ENCODE measurements around the gene LILRB5.
A peak's percentile ranks its signal among the peaks of the same experiment; 100 is the strongest.
"Not testable (repeated sequence)": the region's sequence is repeated elsewhere in the genome, so short reads cannot be mapped to it uniquely, and the experiment has no call there.

LILRB5 gene

GRCh38 chr19:54240372-54241336 lies 16.4 kb downstream of the LILRB5 start:
- DNase-seq, result not testable (repeated sequence)

DNA sequence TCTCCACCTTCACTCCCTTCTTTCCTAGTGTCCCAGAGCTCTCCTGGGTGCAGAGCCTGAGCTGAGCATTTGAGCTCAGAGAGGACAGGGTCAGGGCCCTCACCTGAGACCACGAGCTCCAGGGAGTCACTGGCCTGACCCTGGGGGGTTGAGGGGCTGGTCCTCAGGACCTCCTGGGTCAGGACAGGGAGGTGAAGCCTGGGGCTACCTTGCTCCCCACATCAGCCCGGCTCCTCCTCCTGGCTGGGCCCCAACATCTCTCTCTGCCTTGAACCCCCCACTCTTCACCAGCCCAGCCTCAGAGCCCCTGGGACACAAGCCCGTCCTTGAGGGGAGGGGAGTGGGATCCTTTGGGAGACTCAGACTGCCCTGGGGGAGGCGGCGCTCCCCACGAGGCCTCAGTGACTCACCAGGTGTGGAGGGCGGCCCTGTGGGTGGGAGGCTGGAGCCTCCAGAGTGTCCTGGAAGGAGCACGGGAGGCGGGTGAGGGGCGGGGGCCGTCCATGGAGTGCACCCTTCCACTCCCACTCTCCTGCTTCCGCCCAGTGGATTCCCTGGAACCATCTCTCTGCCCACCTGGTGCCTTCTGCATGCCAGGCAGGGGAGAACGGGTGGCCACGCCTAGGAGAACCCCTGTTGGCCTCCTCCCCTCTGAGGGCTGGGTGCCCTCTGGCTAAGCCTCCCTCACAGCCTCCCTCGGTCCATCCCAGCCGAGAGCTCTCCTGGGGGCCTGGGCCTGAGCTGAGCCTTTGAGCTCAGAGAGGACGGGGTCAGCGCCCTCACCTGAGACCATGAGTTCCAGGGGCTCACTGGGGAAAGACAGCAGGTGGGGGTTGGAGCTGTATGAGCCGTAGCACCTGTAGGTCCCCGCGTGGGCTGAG lies 17.3 kb downstream of the LILRB5 start:
- DNase-seq, result not testable (repeated sequence)

DNA sequence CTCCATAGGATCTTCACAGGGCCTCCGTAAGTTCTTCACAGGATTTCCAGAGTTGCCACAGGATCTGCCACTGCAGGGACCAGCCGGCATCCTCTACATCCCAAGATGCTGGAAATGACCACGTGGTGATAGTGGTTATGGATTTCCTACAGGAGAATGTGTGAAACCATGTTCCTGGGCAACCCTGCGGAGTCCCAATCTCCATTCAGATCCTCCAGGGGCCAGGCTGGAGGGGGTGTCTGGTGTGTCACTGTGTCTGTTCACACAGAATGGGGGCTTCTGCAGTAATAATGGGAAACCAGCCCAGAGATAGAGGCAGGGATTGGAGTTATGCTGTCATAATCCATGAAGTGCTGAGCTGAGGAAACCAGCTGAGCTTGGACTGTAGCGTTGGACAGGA lies 23.1 kb downstream of the LILRB5 start:
- no peak for DNase-seq

GRCh38 chr19:54231077-54231931 lies 25.8 kb downstream of the LILRB5 start:
- peak; percentile 80 for DNase-seq

GRCh38 chr19:54230031-54230430 lies 27.0 kb downstream of the LILRB5 start:
- DNase-seq, result no peak

DNA sequence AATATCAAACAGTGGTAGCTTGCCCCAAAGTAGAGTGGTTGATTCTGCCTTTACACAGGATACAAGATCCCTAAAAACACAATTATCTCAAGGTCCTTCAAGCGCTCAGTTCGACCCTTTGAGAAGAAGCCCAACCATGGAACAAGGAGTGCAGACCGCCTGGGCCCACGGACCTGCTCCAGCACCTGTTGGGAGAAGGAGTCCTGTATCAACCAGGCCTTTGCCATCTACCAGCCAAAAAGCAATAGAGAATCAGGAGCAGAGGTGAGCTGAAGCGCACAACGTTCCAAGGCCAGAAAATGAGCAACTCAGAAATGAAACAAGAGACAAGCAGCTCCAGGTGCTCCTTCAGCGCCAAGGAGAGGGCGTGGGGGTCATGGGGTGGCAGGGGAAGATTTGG lies 27.9 kb downstream of the LILRB5 start:
- no peak for DNase-seq

DNA sequence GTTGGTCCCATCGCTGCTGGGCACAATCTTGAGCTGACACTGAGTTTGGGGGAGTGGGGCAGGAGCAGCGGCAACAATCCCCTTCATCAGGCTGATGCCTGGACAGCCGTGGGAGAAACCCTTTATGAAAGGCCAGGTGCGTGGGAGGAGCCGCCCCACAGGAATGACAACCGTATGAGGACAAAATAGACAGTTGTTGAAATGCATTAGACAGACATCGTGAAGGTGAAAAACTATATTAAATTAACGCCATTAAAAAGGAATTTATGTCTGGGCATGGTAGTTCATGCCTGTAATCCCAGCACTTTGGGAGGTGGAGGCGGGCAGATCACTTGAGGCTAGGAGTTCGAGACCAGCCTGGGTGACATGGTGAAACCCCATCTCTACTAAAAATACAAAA lies 32.5 kb downstream of the LILRB5 start:
- not testable (repeated sequence) for DNase-seq

- not testable (repeated sequence) for DNase-seq
These were observed 33.2 kb downstream of the LILRB5 start for GRCh38 chr19:54223937-54224281.

- not testable (repeated sequence) for DNase-seq
These were observed 33.7 kb downstream of the LILRB5 start for GRCh38 chr19:54223277-54223936.

DNA sequence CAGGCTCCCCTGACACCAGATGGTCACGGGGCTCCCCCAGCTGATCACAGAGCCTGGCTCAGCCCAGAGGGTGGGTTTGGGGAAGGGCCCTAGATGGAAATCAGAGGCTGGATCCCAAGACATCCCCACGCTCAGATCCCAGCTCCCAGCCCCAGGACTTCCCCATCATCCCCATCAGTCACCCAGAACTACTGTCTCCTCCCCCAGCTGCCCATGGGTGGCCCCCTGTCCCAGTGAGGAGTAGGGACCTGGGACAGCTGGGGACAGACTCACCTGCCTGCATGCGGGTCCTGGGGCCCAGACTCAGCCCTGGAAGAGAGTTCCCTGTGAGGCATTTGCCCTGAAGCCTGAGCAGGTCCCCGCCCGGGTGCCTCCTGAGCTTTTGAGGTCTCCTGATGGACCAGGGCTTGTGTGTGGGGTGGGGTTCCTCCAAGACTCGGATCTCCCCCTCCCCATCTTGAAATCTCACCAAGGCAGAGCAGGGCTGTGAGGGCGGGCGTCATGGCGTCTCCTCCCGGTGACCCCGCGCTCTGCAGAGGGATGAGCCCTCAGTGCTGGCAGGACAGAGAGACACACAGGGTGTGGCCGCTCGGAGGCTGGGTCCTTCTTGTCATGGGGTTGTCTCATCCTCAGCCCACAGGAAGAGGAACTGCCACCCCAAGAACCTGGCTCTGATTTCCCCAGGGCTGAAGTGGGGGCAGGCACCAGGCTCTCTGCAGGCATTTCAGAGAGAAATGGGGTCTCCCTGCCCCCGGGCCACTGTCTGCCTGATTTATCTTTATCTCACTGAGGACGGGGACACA lies 34.4 kb downstream of the LILRB5 start, which contains the start of gene LILRB3:
LILRB3 (minus strand) TSS at position 534 of the 803 bp plus-strand sequence; CDS start at position 503, 31 bp downstream.
- DNase-seq, result peak; percentile 60

DNA sequence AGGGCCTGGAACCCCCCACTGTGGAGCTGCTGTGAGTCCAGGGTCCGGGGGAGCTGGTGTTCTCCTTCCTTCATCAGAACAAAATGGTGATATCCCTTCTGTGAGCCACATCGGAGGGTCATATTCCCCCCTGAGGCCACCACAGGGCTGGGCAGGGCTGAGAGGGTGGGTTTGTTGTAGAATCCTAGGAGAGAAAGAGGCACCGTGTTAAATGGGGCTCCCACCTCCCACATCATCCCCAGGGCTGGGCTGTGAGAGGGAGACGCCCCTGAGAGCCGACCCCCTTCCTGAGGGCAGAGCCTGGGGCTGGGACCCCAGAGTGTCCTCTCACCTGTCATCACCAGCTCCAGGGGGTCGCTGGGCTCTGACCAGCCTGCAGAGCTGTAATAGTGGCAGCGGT lies 35.1 kb downstream of the LILRB5 start:
- DNase-seq, result not testable (repeated sequence)

DNA sequence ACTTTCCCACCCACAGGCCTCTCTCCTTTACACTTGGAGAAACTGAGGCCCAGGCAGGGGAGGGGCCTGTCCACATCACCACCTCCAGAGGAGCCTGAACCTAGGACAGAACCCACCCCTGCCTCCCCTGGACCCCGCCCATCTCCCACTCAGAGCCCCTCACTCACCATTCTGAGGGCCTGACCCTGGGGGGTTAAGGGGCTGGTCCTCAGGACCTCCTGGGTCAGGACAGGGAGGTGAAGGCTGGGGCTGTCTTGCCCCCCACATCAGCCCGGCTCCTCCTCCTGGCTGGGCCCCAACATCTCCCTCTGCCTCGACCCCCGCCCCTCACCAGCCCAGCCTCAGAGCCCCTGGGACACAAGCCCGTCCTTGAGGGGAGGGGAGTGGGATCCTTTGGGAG lies 37.4 kb downstream of the LILRB5 start:
- not testable (repeated sequence) for DNase-seq

- no peak for DNase-seq
These were observed 38.0 kb downstream of the LILRB5 start for GRCh38 chr19:54218960-54219661.

DNA sequence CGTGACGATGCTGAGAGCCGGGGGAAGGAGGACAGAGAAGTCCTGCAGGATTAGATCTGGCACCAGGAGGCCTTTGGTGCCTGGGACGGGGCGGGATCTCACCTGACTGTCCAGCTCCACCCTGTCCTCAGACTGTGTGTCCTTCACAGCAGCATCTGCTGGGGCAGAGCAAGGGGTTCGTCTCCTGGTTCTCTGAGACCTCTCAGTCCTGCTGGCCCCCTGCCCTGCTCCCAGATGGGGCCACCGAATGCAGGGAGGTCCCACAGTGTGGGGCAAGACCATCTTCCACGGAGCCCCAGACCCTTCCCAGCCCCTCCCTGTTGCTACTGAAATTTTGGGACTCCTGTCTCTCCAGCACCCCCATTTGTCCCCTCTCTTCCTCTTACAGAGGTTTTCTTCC lies 38.8 kb downstream of the LILRB5 start:
- DNase-seq, result no peak

GRCh38 chr19:54217517-54218247 lies 39.4 kb downstream of the LILRB5 start:
- not testable (repeated sequence) for DNase-seq

GRCh38 chr19:54216869-54217268 lies 40.2 kb downstream of the LILRB5 start:
- DNase-seq, result no peak

GRCh38 chr19:54214734-54215133 lies 42.3 kb downstream of the LILRB5 start:
- not testable (repeated sequence) for DNase-seq

DNA sequence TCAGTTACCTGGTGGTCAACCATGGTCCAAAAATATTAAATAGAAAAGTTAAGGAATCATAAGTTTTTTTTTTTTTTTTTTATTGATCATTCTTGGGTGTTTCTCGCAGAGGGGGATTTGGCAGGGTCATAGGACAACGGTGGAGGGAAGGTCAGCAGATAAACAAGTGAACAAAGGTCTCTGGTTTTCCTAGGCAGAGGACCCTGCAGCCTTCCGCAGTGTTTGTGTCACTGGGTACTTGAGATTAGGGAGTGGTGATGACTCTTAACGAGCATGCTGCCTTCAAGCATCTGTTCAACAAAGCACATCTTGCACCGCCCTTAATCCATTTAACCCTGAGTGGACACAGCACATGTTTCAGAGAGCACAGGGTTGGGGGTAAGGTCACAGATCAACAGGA lies 42.9 kb downstream of the LILRB5 start:
- DNase-seq, result not testable (repeated sequence)

DNA sequence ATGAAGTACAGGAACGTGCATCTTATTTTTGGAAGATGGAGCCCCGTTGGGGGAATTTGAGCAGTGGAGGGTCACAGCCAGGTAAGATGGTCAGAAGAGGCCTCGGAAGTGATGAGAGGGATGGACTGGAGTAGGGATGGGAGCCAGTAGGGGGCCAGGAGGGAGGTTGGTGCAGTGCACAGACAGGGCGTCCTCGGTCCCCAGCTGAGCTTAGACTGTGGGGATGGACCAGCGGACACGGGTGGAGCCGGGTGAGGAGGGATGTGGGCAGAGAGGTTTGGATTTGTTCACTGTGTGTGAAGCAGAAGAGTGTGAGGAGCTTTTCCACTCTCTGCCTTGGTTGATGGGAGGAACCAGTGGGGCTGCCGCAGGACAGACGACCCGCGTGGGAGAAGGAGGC lies 45.8 kb downstream of the LILRB5 start:
- no peak for DNase-seq

Data from CD4-positive, alpha-beta T cell treated with Interferon gamma for 1 hour (primary cell).